HFFc6 (cell line): ENCODE measurements around the gene CFTR. TPM values are rescaled to one million over a fixed set of nuclear protein-coding genes. Genes with fewer than 3 reads are reported as not detected.

Experiments used
- DNase-seq: peaks from one replicate; pipeline ENCODE4 v3.0.0-alpha.2; 2018
- H3K27ac Mint-ChIP-seq: 2 replicates; pipeline ENCODE4 v1.8.0; 2020; ENCODE audit warnings: mild to moderate bottlenecking, mixed read lengths
- H3K27me3 Mint-ChIP-seq: 2 replicates; pipeline ENCODE4 v1.8.0; 2021; ENCODE audit warnings: mild to moderate bottlenecking, moderate library complexity, mixed read lengths; ENCODE audit not compliant: insufficient read depth
- H3K36me3 Mint-ChIP-seq: 2 replicates; pipeline ENCODE4 v1.8.0; 2021; ENCODE audit warnings: low read depth, mixed read lengths
- H3K4me1 Mint-ChIP-seq: 2 replicates; pipeline ENCODE4 v1.8.0; 2020; ENCODE audit warnings: low read depth, mixed read lengths
- H3K4me3 Mint-ChIP-seq: 2 replicates; pipeline ENCODE4 v1.8.0; 2020; ENCODE audit warnings: mild to moderate bottlenecking, moderate library complexity, mixed read lengths
- H3K9me3 Mint-ChIP-seq: 2 replicates; pipeline ENCODE4 v1.8.0; 2020; ENCODE audit warnings: mild to moderate bottlenecking, mixed read lengths
- total RNA-seq, 6 experiments: library from RNA; stranded (reverse); fragmentation: NEBNext Ultra II Directional; extraction: Animal tissue kit (Norgen Biotek cat#: 25700); gene quantifications; 2 replicates in 1 of 6; 3 replicates in 5 of 6; pipeline ENCODE4 v1.2.3, GENCODE V29; 2021
- TF ChIP-seq, protein P1 (sequence below): fragments of 200-600 bp; sonication (generic); IDR thresholded peaks from 2 replicates; pipeline ENCODE4 v1.5.0; 2021; ENCODE audit warnings: antibody characterized with exemption, mild to moderate bottlenecking

The CFTR gene
- total RNA-seq, 6 experiments from 2014 or later = not detected

DNA sequence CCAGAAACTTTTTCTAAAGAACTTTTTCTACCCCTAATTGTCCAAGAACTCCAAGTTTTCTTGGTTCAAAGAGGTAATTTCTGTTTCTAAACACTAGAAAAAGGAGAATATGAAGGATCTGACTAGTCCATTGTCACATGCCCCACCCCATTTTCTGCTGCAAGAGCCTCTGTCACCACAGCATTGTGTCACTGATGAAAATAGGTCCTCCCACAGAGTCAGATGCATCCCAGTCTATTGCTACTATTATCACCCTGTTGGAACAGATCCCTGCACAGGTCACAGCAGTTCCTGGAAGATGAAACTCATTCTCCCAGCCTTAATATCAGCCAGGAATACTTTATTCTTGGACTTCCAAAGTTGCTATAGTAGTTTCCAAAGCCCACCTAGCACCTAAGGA lies 7.5 kb upstream of the CFTR start:
- DNase-seq = no peak
- Mint-ChIP-seq H3K4me1 (no peaks in the 10 kb centered on the region), H3K4me3 (no peak overlapping the region), H3K9me3 (no peaks in the 10 kb centered on the region), H3K27me3 (no peaks in the 10 kb centered on the region), H3K27ac (no peak overlapping the region), H3K36me3 (no peaks in the 10 kb centered on the region)
- TF ChIP-seq, protein P1, sequence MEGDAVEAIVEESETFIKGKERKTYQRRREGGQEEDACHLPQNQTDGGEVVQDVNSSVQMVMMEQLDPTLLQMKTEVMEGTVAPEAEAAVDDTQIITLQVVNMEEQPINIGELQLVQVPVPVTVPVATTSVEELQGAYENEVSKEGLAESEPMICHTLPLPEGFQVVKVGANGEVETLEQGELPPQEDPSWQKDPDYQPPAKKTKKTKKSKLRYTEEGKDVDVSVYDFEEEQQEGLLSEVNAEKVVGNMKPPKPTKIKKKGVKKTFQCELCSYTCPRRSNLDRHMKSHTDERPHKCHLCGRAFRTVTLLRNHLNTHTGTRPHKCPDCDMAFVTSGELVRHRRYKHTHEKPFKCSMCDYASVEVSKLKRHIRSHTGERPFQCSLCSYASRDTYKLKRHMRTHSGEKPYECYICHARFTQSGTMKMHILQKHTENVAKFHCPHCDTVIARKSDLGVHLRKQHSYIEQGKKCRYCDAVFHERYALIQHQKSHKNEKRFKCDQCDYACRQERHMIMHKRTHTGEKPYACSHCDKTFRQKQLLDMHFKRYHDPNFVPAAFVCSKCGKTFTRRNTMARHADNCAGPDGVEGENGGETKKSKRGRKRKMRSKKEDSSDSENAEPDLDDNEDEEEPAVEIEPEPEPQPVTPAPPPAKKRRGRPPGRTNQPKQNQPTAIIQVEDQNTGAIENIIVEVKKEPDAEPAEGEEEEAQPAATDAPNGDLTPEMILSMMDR = no peak

DNA sequence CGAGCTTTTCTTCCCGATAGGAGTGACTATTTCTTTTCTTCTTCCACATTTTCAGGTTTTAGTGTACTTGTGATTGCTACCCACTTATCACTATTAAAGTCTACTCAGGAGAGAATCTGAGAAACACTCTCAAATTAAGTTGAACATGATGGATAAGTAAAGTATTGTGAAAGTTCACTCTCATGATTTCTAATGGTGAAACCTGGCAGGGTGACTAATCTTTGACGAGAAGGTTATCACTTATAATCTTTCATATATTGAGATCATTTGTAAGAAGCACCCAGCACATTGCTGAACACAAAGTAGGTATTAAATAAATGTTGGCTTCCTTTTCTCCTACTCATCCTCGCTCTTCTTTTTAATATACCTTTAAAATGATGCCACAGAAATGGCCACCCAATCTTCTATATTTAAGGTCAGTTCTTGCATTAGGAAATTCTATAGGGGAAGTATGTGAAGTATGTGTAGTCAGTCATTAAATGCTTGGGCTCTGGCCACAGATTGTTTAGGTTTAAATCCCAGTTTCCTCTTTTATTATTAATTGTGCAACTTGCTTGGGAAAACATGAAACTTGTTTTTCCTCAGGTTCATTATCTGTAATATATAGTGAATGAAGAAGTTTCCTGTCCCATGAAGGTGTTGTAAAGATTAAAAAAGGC lies 3.1 kb upstream of the CFTR start:
- H3K4me1 Mint-ChIP-seq = no peaks in the 10 kb centered on the region

DNA sequence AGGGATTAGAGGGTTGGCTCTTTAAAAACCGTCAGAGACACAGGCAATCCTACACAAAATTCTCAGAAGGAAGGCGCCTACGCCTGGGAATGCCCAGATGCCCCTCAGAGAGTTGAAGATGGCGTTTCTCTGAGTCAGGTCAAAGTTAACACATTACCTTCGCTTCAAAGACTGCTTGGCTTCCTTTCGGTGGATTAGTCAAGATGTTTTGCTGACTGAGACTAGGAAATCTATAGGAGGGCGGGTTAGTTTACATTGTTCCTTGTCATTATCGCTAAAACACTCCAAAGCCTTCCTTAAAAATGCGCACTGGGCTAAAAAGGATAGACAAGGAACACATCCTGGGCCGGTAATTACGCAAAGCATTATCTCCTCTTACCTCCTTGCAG lies 995 bp upstream of the CFTR start:
- Mint-ChIP-seq H3K36me3 (no peaks in the 10 kb centered on the region), H3K4me3 (no peak overlapping the region), H3K27ac (no peak overlapping the region), H3K27me3 (peaks cover 11% of the 10 kb centered on the region), H3K4me1 (no peaks in the 10 kb centered on the region), H3K9me3 (no peaks in the 10 kb centered on the region)
- DNase-seq = no peak
- TF ChIP-seq, protein P1 = no peak

More for the DNA sequence above, 3.1 kb upstream of the CFTR start:
- TF ChIP-seq, protein P1 = no peak
- H3K27me3 Mint-ChIP-seq = peaks cover 11% of the 10 kb centered on the region
- H3K27ac Mint-ChIP-seq = no peak overlapping the region
- no peak overlapping the region for H3K4me3 Mint-ChIP-seq
- no peaks in the 10 kb centered on the region for H3K36me3 Mint-ChIP-seq
- no peaks in the 10 kb centered on the region for H3K9me3 Mint-ChIP-seq
- DNase-seq = no peak

DNA sequence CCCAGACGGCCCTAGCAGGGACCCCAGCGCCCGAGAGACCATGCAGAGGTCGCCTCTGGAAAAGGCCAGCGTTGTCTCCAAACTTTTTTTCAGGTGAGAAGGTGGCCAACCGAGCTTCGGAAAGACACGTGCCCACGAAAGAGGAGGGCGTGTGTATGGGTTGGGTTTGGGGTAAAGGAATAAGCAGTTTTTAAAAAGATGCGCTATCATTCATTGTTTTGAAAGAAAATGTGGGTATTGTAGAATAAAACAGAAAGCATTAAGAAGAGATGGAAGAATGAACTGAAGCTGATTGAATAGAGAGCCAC lies 184 bp downstream of the CFTR start:
- peaks cover 11% of the 10 kb centered on the region for H3K27me3 Mint-ChIP-seq
- H3K9me3 Mint-ChIP-seq = no peaks in the 10 kb centered on the region
- TF ChIP-seq, protein P1 = no peak
- no peak overlapping the region for H3K4me3 Mint-ChIP-seq
- no peak for DNase-seq
- no peaks in the 10 kb centered on the region for H3K36me3 Mint-ChIP-seq
- no peak overlapping the region for H3K27ac Mint-ChIP-seq
- no peaks in the 10 kb centered on the region for H3K4me1 Mint-ChIP-seq

DNA sequence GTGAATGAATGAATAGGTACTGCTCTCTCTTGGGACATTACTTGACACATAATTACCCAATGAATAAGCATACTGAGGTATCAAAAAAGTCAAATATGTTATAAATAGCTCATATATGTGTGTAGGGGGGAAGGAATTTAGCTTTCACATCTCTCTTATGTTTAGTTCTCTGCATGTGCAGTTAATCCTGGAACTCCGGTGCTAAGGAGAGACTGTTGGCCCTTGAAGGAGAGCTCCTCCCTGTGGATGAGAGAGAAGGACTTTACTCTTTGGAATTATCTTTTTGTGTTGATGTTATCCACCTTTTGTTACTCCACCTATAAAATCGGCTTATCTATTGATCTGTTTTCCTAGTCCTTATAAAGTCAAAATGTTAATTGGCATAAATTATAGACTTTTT lies 1.2 kb downstream of the CFTR start:
- TF ChIP-seq, protein P1 = no peak
- no peaks in the 10 kb centered on the region for H3K36me3 Mint-ChIP-seq
- H3K27ac Mint-ChIP-seq = no peak overlapping the region
- H3K4me1 Mint-ChIP-seq = no peaks in the 10 kb centered on the region
- DNase-seq = no peak
- H3K9me3 Mint-ChIP-seq = no peaks in the 10 kb centered on the region
- peaks cover 11% of the 10 kb centered on the region for H3K27me3 Mint-ChIP-seq
- H3K4me3 Mint-ChIP-seq = no peak overlapping the region
